Measurements from ENCODE around the gene SLIT3.
A peak's percentile ranks its signal among the peaks of the same experiment; 100 is the strongest.

The SLIT3 gene

GRCh38 chr5:169300468-169301385, at the start of gene SLIT3:
Gene SLIT3 (minus strand): TSS chr5:169301139. CDS start chr5:169300709, 430 bp downstream.
- TF ChIP-seq CTCF (IDR thresholded peaks at IDR 0.05; ENCODE audit: unreplicated experiment in 3 of 3): peak in 1 of 3 experiments; percentile 21
- Mint-ChIP-seq H3K27ac (peak within 1 kb of the TSS; percentile 87 to 92 (median 88)), H3K36me3 (ENCODE audit: low read depth) (no peaks in the 10 kb centered on the region), H3K9me3 (no peaks in the 10 kb centered on the region), H3K4me3 (peak within 1 kb of the TSS; percentile 87 to 99 (median 94)), H3K27me3 (ENCODE audit: low read depth) (peaks cover 61% of the 10 kb centered on the region), H3K4me1 (peaks cover 39% of the 10 kb centered on the region)

GRCh38 chr5:169350016-169350415, 49.1 kb upstream of the SLIT3 start:
- no peak for TF ChIP-seq CTCF (IDR thresholded peaks at IDR 0.05; ENCODE audit: unreplicated experiment in 3 of 3)
- Mint-ChIP-seq H3K27me3 (ENCODE audit: low read depth) (peaks cover 10% of the 10 kb centered on the region), H3K27ac (no peak overlapping the region), H3K4me3 (no peak overlapping the region), H3K36me3 (ENCODE audit: low read depth) (no peaks in the 10 kb centered on the region), H3K9me3 (no peaks in the 10 kb centered on the region), H3K4me1 (peaks cover 22% of the 10 kb centered on the region)

- H3K36me3 Mint-ChIP-seq (ENCODE audit: low read depth): no peaks in the 10 kb centered on the region
- TF ChIP-seq CTCF (IDR thresholded peaks at IDR 0.05; ENCODE audit: unreplicated experiment in 3 of 3): no peak
- peaks cover 30% of the 10 kb centered on the region for H3K4me1 Mint-ChIP-seq
- peaks cover 15% of the 10 kb centered on the region for H3K27me3 Mint-ChIP-seq (ENCODE audit: low read depth)
- H3K9me3 Mint-ChIP-seq: no peaks in the 10 kb centered on the region
- H3K4me3 Mint-ChIP-seq: no peak overlapping the region
- peak overlapping the region; percentile 34 to 80 (median 41) for H3K27ac Mint-ChIP-seq
These were observed 46.8 kb upstream of the SLIT3 start for GRCh38 chr5:169347786-169348185.

- H3K9me3 Mint-ChIP-seq: no peaks in the 10 kb centered on the region
- H3K4me3 Mint-ChIP-seq: no peak overlapping the region
- no peak overlapping the region for H3K27ac Mint-ChIP-seq
- peaks cover 26% of the 10 kb centered on the region for H3K4me1 Mint-ChIP-seq
- TF ChIP-seq CTCF (IDR thresholded peaks at IDR 0.05; ENCODE audit: unreplicated experiment in 3 of 3): no peak
- H3K36me3 Mint-ChIP-seq (ENCODE audit: low read depth): no peaks in the 10 kb centered on the region
- H3K27me3 Mint-ChIP-seq (ENCODE audit: low read depth): peaks cover 11% of the 10 kb centered on the region
These were observed 43.7 kb upstream of the SLIT3 start for GRCh38 chr5:169344629-169345028.

- Mint-ChIP-seq H3K9me3 (no peaks in the 10 kb centered on the region), H3K4me3 (no peak overlapping the region), H3K4me1 (peaks cover 26% of the 10 kb centered on the region), H3K27me3 (ENCODE audit: low read depth) (peaks cover 11% of the 10 kb centered on the region), H3K27ac (peak overlapping the region in 1 of 3 experiments; percentile 38), H3K36me3 (ENCODE audit: low read depth) (no peaks in the 10 kb centered on the region)
- TF ChIP-seq CTCF (IDR thresholded peaks at IDR 0.05; ENCODE audit: unreplicated experiment in 3 of 3): no peak
These were observed 42.8 kb upstream of the SLIT3 start for GRCh38 chr5:169343766-169344165.

Measured in nephron (organoid).